NOMO-1 treated with DMSO at 0.1 percent for 48 hours (cell line): ENCODE data around the gene CRADD.

Source experiments
- DNase-seq: peaks from one replicate; lab custom pipeline; 2025; ENCODE audit not compliant: unreplicated experiment; lab: John Stamatoyannopoulos, UW

Gene CRADD

DNA sequence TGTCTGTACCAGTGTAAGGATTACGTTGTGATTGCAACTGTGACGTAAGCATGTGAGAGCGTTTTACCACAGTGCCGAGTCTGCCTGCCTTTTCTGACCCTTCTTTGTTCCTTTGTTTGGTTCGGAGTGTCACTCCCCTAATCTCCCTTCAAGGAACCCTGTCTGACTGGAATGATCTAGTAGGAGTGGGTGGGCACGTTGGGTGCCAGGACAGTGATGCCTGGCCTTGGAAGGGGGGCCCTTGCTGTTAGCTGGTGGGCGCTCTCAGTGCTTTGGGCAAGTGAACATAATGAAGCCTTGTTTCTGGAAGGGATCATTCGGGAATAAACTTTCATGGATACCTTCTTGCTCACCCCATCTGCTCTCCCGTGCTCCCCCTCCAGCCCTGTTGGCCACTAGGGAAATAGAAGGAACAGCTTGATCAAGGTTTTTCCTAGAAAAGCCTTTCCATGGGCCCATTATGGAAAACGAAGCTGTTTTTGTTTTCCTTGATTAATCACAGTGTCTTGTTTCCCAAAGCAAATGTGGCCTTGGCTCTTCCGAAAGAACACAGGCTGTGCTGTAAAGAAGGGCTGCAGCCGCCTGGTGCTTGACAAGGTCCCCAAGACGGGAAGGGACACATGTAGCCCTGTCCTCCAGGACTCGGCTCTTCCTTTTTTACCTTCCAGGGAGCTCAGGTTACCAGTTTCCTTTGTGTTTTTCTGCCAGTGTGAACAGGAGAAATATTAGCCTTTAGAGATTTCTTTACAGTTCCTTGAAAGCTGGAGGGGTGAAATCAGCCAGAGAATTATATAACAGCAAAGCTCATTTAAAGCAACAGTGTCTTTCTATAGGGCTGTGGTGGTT lies 215.5 kb downstream of the CRADD start:
- DNase-seq, result no peak

DNA sequence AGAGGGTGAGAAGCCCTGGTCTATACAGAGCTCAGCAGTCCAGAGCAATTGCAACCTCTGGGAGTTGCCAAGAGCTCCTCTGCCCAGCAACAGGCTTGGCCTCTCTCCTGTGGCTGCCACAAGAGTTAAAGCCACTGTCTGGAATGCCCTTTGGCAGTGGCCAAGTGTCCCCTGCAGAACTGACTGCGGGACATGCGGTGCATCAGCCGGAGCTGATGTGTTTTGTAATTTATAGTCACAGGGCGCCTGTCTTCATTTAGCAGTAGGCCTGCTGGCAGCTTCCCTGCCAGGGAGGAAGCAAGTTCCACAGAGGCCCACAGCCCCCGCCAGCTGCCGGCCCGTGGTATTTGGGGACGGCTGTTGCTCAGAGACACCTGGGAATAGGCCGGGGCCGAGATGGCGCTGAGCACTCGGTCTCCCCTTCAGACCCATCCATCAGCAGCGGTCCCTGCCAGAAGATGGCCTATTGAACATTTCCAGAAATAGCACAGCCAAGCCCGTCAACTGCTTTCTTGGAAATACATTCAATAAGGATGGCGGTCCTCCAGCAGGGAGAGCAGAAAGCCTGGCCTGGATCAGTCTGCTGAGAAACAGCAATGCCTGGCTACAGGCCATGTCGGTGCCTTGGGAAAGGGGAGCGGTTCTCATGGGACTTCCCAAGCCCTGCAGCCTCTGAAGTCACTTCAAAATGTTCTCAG lies 217.4 kb downstream of the CRADD start:
- DNase-seq, result peak; percentile 58

DNA sequence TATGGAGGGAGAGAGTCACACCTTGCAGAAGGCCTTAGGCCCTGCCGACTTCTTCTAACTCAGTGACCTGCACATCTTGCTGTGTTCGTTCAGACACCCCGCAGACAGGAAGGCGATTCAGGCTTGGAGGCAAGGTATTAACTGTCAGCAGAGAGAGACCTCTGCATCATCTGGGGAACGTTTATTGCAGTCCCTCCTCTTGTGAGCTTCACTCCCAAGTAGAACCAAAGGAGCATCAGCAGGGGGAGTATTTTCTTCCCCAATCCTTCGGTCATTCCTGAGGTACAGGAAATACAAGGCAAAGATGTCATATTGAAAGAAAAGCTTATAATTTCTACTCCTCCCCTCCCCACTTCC lies 217.9 kb downstream of the CRADD start:
- DNase-seq, result no peak

DNA sequence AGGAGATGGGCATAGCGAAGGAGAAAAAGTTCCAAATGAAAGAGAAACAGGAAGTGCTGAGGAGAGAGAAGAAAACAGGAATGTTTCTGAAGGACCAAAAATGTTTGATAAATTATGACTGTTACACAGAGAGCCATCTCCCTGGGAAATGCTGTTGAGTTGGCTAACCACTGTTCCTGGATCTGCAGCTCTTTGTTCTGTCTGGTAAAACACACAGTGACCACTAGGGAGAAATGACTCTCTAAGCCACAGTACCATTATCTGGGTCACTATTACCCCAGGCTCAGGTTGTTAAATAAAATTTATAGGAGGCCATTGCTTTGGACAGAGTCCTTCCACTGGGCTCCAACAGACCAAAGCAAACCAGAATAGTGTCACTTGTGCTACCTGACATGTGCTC lies 219.3 kb downstream of the CRADD start:
- no peak for DNase-seq

DNA sequence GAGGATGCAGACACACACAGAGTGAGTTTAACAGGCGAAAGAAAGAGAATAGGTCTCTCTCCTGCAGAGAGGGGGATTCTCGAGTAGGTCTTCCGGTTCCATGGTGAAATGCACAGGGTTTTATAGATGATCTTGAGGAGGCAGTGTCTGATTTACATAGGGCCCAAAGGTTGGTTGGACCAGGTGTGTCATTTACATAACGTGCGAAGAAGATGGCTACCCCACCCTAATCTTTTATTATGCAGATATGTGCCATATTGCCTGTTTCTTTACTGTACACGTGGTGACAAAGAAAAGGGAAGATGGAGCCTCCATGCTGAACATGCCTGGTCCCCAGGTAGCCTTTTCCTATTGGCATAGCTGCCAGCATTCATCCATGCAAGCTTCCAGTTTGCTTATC lies 219.8 kb downstream of the CRADD start:
- no peak for DNase-seq

DNA sequence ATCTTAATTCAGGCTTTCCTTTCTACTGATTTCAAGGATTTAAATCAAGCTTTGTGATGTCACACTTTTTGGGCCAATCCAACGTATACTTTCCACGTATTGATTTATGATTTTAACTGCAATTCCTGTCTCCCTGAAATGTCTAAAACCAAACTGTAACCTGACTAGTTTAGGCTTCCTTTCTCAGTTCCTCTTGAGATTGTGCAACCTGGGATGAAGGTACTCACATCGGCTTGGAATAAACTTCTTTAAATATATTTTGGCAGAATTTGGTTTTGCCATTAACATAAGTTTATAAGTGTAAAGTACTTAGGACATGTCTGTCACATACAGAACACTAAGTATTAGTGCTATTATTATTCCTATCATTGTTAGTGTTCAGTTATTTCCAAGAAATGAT lies 224.6 kb downstream of the CRADD start:
- peak; percentile 14 for DNase-seq

DNA sequence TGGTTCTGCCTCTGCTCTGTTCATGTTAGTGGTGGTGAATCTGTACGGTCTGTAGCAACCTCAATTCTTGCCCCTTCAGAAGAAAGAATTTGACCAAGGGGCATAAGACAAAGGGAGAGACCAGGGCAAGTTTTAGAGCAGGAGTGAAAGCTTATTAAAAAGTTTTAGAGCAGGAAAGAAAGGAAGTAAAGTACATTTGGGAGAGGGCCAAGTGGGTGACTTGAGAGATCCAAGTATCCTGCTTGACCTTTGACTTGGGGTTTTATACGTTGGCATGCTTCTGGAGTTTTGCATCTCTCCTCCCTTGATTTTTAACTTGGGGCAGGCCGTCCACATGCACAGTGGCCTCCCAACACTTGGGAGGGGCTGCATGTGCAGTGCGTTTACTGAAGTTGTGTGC lies 225.0 kb downstream of the CRADD start:
- DNase-seq, result no peak

DNA sequence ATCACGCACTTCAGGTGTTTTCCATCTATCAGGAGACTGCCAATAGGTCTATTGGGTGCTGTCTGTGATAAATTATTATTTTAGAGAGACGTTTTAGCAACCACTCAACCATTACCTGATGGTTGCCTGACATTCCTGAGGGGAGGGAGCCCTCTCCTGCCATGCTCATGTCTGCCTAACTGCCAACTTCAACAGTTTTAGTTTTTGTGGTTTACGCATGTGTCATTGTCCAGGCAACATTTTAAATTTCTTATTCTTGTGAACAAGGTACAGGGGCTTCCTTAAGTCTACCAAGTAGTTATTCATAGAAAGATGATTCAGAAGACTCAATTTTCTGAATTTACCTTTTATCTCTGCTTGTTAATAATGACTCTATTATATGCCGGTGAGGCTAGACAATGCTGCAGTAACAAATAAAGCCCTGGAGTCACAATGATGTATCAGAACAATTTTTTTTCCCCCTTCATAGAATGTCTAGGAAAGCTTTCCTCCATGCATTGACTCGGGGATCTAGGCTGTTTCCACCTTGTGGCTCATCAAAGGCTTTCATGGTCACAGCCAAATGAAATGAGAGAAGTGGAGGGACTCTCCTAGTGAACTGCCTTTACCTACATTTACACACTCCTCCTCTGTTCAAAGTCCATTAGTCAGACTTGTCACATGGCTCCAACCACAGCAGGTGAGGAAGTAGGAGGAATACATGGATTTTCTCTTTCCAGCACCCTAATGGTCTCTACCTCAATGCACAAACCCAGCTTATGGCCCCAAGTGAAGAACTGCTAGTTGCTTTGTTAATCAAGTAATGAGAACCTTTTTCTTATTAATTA lies 225.8 kb downstream of the CRADD start:
- peak; percentile 28 for DNase-seq

DNA sequence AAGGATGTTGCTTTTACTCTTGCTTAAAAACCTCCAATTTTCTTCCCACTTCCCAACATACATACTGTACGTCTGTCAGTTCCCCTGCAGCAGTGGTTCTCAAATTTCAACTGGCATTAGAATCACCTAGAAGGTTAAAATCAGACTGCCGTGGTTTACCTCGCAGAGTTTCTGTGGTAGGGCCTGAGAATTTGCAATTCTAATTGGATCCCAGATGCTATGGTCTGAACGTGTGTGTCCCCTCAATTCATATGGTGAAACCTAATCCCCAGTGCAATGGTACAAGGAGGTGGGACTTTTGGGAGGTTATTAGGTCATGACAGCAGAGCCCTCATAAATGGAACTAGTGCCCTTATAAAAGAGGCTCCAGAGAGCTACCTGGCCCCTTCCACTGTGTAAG lies 226.9 kb downstream of the CRADD start:
- DNase-seq, result no peak

DNA sequence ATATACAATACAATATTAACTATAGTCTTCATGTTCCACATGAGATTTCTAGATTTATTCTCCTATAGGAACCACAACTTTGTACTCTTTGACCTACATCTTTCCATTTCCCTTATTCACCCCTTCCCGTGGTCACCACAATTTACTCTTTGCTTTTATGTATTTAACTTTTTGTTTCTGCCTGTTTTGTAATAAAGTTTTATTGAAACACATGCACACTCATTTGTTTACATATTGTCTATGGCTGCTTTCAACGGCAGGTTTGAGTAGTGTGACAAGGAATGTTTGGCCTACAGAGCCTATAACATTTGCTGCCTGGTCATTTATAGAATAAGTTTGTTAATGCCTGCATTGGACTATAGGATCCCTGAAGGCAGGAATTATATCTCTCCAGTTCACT lies 231.1 kb downstream of the CRADD start:
- no peak for DNase-seq

DNA sequence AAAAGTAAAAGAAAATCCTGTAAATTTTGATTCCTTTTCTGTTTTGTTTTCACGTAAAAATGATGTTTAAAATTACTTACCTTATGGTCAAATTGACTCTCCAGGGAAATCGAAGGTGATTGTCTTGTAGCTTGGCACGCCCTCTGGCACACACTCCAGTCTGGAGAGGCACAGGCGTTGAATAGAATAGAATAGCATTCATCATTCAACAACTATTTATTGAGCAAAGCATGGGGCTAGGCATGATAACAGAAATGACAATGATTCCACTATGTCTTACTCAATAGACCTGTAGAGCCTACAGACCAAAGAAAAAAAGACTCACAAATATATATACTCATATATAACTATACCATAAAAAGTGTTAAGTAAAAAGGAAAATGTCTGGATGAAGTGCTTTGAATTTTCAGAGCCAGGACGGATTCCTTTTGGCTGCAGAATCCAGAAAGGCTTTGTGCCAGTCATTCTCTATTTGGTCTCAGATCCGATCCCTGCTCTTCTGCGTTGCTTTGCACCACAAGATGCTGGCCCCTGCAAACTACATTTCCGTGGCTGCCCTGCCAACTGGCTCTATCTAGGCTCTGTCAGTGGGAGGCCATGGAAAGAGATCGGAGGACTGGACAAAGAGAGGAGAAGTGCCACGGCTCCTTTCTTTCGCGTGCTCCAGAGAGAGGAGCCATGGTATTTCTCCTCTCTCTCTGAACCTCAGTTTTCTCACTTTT lies 231.8 kb downstream of the CRADD start:
- no peak for DNase-seq

DNA sequence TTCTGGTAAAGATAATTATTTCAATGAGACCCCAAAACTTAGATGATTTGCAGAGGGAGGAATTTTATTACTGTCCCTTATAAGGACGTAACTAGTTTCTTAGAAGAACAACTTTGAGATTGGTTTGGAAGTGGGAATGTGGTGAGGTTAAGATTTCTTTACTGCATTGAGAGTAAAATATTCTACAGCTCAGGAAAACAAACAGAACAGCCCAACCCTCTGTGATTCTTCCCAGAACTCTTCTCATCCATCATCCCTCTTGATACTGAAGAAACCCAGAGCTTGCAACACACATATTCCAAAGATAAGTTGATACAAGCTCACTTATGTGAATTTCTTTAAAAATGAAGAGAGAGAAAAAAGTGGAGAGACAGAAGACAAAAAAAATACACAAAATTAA lies 234.2 kb downstream of the CRADD start:
- DNase-seq, result no peak

DNA sequence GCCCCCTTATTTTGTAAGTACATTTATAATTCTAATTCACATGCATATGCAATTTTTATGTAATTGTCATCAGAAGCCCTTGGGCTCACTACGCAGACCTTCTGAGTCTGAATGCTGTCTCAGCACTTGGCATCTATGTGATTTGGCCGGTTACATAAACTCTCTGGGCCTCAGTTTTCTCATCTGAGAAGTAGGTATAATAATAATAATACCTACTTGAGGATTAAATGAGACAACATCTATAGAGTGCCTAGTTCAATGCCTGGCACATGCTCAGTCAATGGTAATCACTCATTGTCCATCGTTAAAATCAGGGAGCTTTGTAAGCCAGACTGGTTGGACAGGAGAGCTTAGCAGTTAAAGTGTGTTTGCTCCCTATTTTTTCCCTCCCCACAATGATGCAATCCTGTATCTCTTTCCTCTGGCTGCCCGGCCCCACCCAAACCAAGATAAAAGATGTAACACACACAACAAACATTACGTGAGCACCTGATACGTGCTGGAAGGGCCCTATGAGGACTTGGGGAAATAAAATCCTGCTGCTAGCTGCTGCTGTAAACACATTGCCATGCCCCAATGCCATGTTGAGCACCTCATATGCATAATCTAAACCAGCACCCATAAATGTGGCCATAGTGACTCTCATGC lies 235.0 kb downstream of the CRADD start:
- no peak for DNase-seq

DNA sequence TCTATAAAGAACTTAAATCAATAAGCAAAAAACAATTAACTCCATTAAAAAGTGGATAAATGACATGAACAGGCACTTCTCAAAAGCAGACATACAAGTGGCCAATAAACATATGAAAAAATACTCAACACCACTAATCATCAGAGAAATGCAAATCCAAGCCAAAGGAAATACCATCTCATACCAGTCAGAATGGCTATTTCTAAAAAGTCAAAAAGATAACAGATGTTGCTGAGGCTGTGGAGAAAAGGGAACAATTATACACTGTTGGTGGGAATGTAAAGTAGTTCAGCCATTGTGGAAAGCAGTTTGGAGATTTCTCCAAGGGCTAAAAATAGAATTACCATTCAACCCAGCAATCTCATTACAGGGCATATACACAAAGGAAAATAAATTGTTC lies 236.7 kb downstream of the CRADD start:
- DNase-seq, result no peak

DNA sequence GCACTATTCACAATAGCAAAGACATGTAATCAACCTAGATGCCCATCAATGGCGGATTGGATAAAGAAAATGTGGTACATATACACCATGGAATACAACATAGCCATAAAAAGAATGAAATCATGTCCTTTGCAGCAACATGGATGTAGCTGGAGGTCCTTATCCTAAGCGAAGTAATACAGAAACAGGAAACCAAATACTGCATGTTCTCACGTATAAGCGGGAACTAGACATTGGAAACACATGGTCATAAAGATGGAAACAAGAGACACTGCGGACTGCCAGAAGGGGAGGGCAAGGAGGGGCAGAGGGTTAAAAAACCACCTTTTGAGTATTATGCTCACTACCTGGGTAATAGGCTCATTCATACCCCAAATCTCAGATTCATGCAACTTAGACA lies 237.1 kb downstream of the CRADD start:
- no peak for DNase-seq

DNA sequence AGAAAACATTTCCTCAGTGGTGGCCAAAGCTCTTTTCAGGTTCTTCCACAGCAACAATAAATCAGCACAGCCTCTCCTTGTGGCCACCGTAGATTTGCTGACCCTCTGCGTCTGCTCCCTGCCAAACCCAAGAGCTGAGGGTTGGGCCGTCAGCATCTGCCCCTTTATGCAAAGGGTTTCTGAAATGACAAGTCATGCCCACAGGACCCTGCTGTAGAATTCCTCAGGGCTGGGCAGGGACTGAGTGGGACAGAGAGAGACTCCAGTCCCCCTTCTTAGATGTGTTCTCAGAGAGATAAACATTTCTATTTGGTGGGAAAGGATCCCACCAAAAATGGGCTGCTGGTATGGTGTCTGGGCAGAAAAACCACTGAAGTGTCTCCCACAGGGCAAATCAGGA lies 238.2 kb downstream of the CRADD start:
- DNase-seq, result no peak

DNA sequence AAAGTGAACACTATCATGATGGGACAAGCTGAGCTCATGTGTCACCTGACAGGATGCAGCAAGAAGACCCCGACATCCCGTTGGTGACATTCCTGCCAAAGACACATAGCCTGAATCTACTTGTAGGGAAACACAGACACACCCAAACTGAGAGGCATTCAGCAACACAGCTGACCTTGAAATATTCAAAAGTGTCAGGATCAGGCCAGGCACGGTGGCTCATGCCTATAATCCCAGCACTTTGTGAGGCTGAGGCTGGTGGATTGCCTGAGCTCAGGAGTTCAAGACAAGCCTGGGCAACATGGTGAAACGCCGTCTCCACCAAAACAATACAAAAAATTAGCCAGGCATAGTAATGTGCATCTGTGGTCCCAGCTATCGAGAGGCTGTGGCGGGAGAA lies 239.2 kb downstream of the CRADD start:
- no peak for DNase-seq

DNA sequence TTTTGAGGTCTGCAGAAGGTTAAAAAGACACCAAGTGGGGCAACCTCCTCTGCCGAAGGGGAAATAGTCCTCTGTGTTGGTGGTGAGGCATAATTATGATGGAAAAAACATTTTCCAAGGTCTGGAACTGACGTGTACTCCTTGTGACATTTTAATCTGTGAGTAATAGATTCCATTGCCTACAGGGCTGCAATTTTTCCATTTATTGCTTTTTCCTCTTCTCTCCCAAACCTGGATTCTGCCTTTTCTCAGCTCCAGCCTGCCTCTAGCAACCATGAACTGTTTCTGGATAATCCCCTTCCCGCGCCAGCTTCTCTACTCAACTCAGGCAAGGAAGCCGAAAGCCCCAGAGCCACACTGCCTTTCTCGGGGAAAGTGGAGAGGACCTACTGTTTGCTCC lies 241.1 kb downstream of the CRADD start:
- no peak for DNase-seq

DNA sequence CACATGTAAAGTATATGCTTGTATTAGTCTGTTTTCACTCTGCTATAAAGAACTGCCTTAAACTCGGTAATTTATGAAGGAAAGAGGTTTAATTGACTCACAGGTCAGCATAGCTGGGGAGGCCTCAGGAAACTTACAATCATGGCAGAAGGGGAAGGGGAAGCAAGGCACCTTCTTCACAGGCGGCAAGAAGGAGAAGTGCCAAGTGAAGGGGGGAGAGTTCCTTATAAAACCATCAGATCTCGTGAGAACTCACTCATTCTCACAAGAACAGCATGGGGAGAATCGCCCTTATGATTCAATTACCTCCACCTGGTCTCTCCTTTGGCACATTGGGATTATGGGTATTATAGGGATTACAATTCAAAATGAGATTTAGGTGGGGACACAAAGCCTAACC lies 241.7 kb downstream of the CRADD start:
- no peak for DNase-seq

DNA sequence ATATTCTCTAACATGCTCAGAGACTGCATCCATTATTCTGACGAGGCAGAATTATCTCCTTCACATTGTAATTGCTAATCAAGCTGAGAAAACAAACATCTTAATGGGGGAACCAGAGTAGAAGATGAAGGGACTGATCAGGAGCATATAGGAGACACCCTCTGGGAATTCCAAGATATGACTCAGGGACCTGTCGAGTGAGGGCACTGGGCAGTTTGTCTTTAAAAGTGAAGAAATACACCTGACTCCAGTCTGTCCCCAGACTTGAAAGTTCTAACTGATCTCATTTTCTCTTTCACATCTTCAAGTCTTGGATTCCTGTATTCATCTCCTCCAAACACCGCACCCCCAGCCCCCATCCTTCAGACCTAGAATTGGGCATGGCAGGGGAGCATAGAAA lies 244.3 kb downstream of the CRADD start:
- DNase-seq, result no peak

DNA sequence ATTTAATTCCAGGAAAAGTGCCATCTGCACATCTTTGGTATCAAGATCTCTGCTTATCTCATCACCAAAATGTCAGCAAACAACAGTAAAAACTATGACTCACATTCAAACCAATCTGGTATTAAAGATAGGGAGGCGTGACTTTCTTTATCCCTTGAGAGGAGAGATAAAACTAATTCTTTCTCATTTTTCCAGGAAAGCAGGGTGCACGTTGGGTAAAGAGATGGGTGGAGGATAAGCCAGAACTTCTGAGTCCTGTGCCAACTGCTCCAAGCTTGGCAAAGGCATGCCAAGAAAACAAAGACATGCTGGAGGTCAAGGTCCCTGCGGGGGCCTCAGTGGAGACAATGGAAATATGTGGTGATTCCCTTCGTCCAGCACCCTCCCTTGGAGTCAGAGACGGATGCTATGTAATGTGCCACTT lies 245.4 kb downstream of the CRADD start:
- DNase-seq, result no peak
